Measurements from ENCODE around the gene RBM39. TPM values are rescaled to one million over a fixed set of nuclear protein-coding genes. Genes with fewer than 3 reads are reported as not detected.
A peak's percentile ranks its signal among the peaks of the same experiment; 100 is the strongest.

RBM39 gene
- polyA plus RNA-seq, 3 donors, result 89.5 to 209 (median 98.0) TPM

DNA sequence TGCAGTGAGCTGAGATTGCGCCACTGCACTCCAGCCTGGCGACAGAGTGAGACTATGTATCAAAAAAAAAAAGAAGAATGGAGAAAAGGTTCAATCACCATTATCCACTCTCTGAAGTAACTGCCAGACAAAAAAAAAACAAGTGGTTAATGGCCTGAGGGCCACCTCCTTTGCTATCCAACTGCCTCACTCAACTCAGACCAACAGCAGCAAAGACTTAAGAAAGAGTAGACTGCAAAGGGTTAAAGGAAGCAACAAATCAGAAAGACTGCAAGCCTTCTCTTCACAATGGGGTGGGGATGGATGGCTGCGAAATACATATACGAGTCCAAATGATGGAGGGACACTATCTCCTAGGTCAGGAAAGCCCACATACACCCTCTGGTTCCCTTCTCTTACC lies 46.1 kb downstream of the RBM39 start:
- no peaks in the 10 kb centered on the region for H3K27me3 ChIP-seq (ENCODE audit: control insufficient read depth in 2 of 2, insufficient read depth in 2 of 2, low read length in 2 of 2)
- Mint-ChIP-seq H3K4me1 (peaks cover 31% of the 10 kb centered on the region), H3K4me3 (no peak overlapping the region), H3K27ac (peak overlapping the region in 1 of 7 donors; percentile 55), H3K36me3 (peaks cover 23 to 47% of the 10 kb centered on the region in 2 donors), H3K27me3 (ENCODE audit: low read depth in 3 of 3) (peaks cover 0 to 3% (median 1%) of the 10 kb centered on the region in 3 donors), H3K9me3 (no peaks in the 10 kb centered on the region)
- H3K36me3 ChIP-seq (replicated peaks in 1 of 2; ENCODE audit: control insufficient read depth in 1 of 2, insufficient read depth in 2 of 2, low read length in 2 of 2), result peaks cover 28 to 31% of the 10 kb centered on the region in 2 donors
- WGBS (ENCODE audit: insufficient coverage), result no CpG with 5 or more reads among the region's 4 CpGs
- no peak overlapping the region for H3K9ac ChIP-seq (ENCODE audit: insufficient read depth, low read length, poor library complexity, severe bottlenecking)
- intact Hi-C loops (cut with micrococcal nuclease), result loop anchor here in 1 of 2 donors (5.0 kb wide), 1 partner anchor 36 kb away; no protein-coding TSS in a partner anchor
- TF ChIP-seq, protein P1, sequence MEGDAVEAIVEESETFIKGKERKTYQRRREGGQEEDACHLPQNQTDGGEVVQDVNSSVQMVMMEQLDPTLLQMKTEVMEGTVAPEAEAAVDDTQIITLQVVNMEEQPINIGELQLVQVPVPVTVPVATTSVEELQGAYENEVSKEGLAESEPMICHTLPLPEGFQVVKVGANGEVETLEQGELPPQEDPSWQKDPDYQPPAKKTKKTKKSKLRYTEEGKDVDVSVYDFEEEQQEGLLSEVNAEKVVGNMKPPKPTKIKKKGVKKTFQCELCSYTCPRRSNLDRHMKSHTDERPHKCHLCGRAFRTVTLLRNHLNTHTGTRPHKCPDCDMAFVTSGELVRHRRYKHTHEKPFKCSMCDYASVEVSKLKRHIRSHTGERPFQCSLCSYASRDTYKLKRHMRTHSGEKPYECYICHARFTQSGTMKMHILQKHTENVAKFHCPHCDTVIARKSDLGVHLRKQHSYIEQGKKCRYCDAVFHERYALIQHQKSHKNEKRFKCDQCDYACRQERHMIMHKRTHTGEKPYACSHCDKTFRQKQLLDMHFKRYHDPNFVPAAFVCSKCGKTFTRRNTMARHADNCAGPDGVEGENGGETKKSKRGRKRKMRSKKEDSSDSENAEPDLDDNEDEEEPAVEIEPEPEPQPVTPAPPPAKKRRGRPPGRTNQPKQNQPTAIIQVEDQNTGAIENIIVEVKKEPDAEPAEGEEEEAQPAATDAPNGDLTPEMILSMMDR (IDR thresholded peaks at IDR 0.05), result no peak
- no peak for DNase-seq
- H3K27ac ChIP-seq (ENCODE audit: low read depth in 1 of 2, low read length in 2 of 2), result no peak overlapping the region
- peaks cover 22 to 33% of the 10 kb centered on the region in 2 donors for H3K4me1 ChIP-seq (ENCODE audit: control insufficient read depth in 1 of 2, insufficient read depth in 2 of 2, low read length in 2 of 2)
- peaks cover 35% of the 10 kb centered on the region for H3K79me2 ChIP-seq (ENCODE audit: insufficient read depth, low read length)
- H3K4me3 ChIP-seq (replicated peaks in 1 of 3; ENCODE audit: low read depth in 2 of 3, low read length in 3 of 3), result no peak overlapping the region
- H2AFZ ChIP-seq (ENCODE audit: insufficient read depth, low read depth, low read length, poor library complexity, severe bottlenecking), result no peak overlapping the region
- no peak overlapping the region for H3K4me2 ChIP-seq (replicated peaks; ENCODE audit: extremely low read depth, low read length, poor library complexity, severe bottlenecking)
- H4K20me1 ChIP-seq (ENCODE audit: insufficient read depth, low read length), result peaks cover 12% of the 10 kb centered on the region
- H3K9me3 ChIP-seq (replicated peaks in 1 of 2; ENCODE audit: control insufficient read depth in 1 of 2, insufficient read depth in 1 of 2, low read length in 2 of 2), result no peaks in the 10 kb centered on the region

DNA sequence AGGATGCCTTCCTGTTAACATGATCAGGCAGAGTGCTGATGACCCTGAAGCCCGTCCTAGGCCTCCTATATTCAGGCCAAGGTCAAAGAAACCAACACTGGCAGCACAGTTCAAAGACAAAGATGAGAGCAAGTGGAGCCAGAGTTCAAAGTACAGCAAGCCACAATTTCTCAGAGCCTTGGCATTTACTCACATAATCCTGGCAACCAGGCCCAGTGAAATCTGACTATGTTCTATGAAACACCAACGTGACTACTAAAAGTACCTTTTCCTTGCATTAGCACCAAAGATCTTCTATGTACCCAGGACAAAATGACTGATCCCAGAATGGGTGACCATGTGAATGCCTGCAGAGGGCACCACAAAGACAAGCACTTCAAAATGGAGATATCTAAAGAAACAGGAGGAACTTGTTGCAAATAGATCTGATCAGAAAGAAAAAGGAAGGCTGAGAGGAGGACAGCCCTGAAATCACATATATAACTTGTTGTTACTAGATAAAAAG lies 46.8 kb downstream of the RBM39 start:
- Histone ChIP-seq H3K79me2 (ENCODE audit: insufficient read depth, low read length) (peaks cover 30% of the 10 kb centered on the region), H2AFZ (ENCODE audit: insufficient read depth, low read depth, low read length, poor library complexity, severe bottlenecking) (no peak overlapping the region), H3K9ac (ENCODE audit: insufficient read depth, low read length, poor library complexity, severe bottlenecking) (no peak overlapping the region), H3K4me3 (replicated peaks in 1 of 3; ENCODE audit: low read depth in 2 of 3, low read length in 3 of 3) (no peak overlapping the region), H3K27ac (ENCODE audit: low read depth in 1 of 2, low read length in 2 of 2) (no peak overlapping the region), H3K27me3 (ENCODE audit: control insufficient read depth in 2 of 2, insufficient read depth in 2 of 2, low read length in 2 of 2) (no peaks in the 10 kb centered on the region), H3K4me2 (replicated peaks; ENCODE audit: extremely low read depth, low read length, poor library complexity, severe bottlenecking) (no peak overlapping the region), H3K4me1 (ENCODE audit: control insufficient read depth in 1 of 2, insufficient read depth in 2 of 2, low read length in 2 of 2) (peaks cover 16 to 26% of the 10 kb centered on the region in 2 donors), H3K36me3 (replicated peaks in 1 of 2; ENCODE audit: control insufficient read depth in 1 of 2, insufficient read depth in 2 of 2, low read length in 2 of 2) (peaks cover 33 to 36% of the 10 kb centered on the region in 2 donors), H3K9me3 (replicated peaks in 1 of 2; ENCODE audit: control insufficient read depth in 1 of 2, insufficient read depth in 1 of 2, low read length in 2 of 2) (no peaks in the 10 kb centered on the region), H4K20me1 (ENCODE audit: insufficient read depth, low read length) (peaks cover 5% of the 10 kb centered on the region)
- intact Hi-C loops (cut with micrococcal nuclease), result loop anchor here in 1 of 2 donors (5.0 kb wide), 1 partner anchor 37 kb away; no protein-coding TSS in a partner anchor
- TF ChIP-seq, protein P1 (IDR thresholded peaks at IDR 0.05), result no peak
- Mint-ChIP-seq H3K4me3 (no peak overlapping the region), H3K4me1 (peaks cover 24% of the 10 kb centered on the region), H3K36me3 (peaks cover 28 to 53% of the 10 kb centered on the region in 2 donors), H3K27me3 (ENCODE audit: low read depth in 3 of 3) (peaks cover 0 to 3% (median 1%) of the 10 kb centered on the region in 3 donors), H3K9me3 (no peaks in the 10 kb centered on the region), H3K27ac (peak overlapping the region in 1 of 7 donors; percentile 27)
- no CpG with 5 or more reads among the region's 2 CpGs for WGBS (ENCODE audit: insufficient coverage)
- no peak for DNase-seq

All from CD14-positive monocyte (primary cell).